ENCODE results near the gene LASP1. TPM values are rescaled to one million over a fixed set of nuclear protein-coding genes. Genes with fewer than 3 reads are reported as not detected.

The LASP1 gene
- total and polyA plus RNA-seq, 2 donors (not counting 3 experiments of a cell fraction or from before 2014, with no cell fraction given) = 214 to 242 TPM

GRCh38 chr17:38942696-38943334, 73.0 kb downstream of the LASP1 start:
- Histone ChIP-seq H3K4me1 (ENCODE audit: control insufficient read depth, extremely low read depth, insufficient read depth, low read length) (no peaks in the 10 kb centered on the region), H3K9ac (replicated peaks; ENCODE audit: extremely low read depth, insufficient read depth, low read length) (no peak overlapping the region), H3K4me2 (ENCODE audit: insufficient read depth, low read length) (no peak overlapping the region), H2AFZ (ENCODE audit: low read depth, low read length) (no peak overlapping the region), H3K4me3 (replicated peaks in 1 of 3; ENCODE audit: insufficient read depth in 1 of 3, low read depth in 1 of 3, low read length in 3 of 3) (no peak overlapping the region), H3K27me3 (ENCODE audit: control insufficient read depth in 2 of 2, insufficient read depth in 2 of 2, low read length in 2 of 2) (no peaks in the 10 kb centered on the region), H4K20me1 (replicated peaks; ENCODE audit: control insufficient read depth, extremely low read depth, insufficient read depth, low read length) (no peaks in the 10 kb centered on the region), H3K9me1 (replicated peaks; ENCODE audit: control insufficient read depth, extremely low read depth, insufficient read depth, low read length) (no peaks in the 10 kb centered on the region), H3K79me2 (ENCODE audit: control insufficient read depth, insufficient read depth, low read length) (no peaks in the 10 kb centered on the region), H3K36me3 (ENCODE audit: control insufficient read depth in 2 of 2, extremely low read depth in 1 of 2, insufficient read depth in 2 of 2, low read length in 2 of 2) (no peaks in the 10 kb centered on the region), H3K27ac (ENCODE audit: insufficient read depth, low read depth, low read length) (no peak overlapping the region), H3K9me3 (replicated peaks; ENCODE audit: control insufficient read depth, insufficient read depth, low read length) (no peaks in the 10 kb centered on the region)
- POLR2A ChIA-PET = interaction anchor here (0.6 kb wide), 1 partner anchor 303 kb away, joined by 7 read pairs; no protein-coding TSS in a partner anchor
- intact Hi-C loops (cut with micrococcal nuclease) = no loop called here
- DNase-seq (ENCODE audit: low read depth, low spot score) = no peak
- dilution Hi-C loops (cut with MboI; ENCODE audit: extremely low pct_ligation_motif_present, low sequenced_read_pairs) = no loop called here
- TF ChIP-seq GATA2 (IDR thresholded peaks at IDR 0.05; ENCODE audit: insufficient read depth, insufficient read length, low read depth, low read length) (no peak), CTCF (IDR thresholded peaks at IDR 0.05; ENCODE audit: extremely low read depth in 1 of 2, insufficient read depth in 1 of 2, low read depth in 1 of 2, low read length in 2 of 2) (no peak), FOS (IDR thresholded peaks at IDR 0.05; ENCODE audit: borderline replicate concordance, insufficient read depth, low read length) (no peak), MYC (IDR thresholded peaks at IDR 0.05; ENCODE audit: low read depth, low read length) (no peak)
- BruUV-seq (replicated peaks) = no TSS peak
- CTCF ChIA-PET = interaction anchor here (1.9 to 3.8 kb wide), 3 partner anchors 10 to 211 kb away, joined by 5 to 17 read pairs (median 10); no protein-coding TSS in a partner anchor
- FAIRE-seq = no peak

- ChIA-PET CTCF (interaction anchor here (1.9 to 3.8 kb wide), 3 partner anchors 10 to 210 kb away, joined by 5 to 17 read pairs (median 10); no protein-coding TSS in a partner anchor), POLR2A (no interaction called here)
- dilution Hi-C loops (cut with MboI; ENCODE audit: extremely low pct_ligation_motif_present, low sequenced_read_pairs) = no loop called here
- no peaks in the 10 kb centered on the region for H3K27me3 ChIP-seq (ENCODE audit: control insufficient read depth in 2 of 2, insufficient read depth in 2 of 2, low read length in 2 of 2)
- no peaks in the 10 kb centered on the region for H4K20me1 ChIP-seq (replicated peaks; ENCODE audit: control insufficient read depth, extremely low read depth, insufficient read depth, low read length)
- intact Hi-C loops (cut with micrococcal nuclease) = no loop called here
- no peaks in the 10 kb centered on the region for H3K4me1 ChIP-seq (ENCODE audit: control insufficient read depth, extremely low read depth, insufficient read depth, low read length)
- H3K27ac ChIP-seq (ENCODE audit: insufficient read depth, low read depth, low read length) = no peak overlapping the region
- no TSS peak for BruUV-seq (replicated peaks)
- no peak for FAIRE-seq
- H3K9ac ChIP-seq (replicated peaks; ENCODE audit: extremely low read depth, insufficient read depth, low read length) = no peak overlapping the region
- no peaks in the 10 kb centered on the region for H3K79me2 ChIP-seq (ENCODE audit: control insufficient read depth, insufficient read depth, low read length)
- no peaks in the 10 kb centered on the region for H3K9me3 ChIP-seq (replicated peaks; ENCODE audit: control insufficient read depth, insufficient read depth, low read length)
- H3K4me2 ChIP-seq (ENCODE audit: insufficient read depth, low read length) = no peak overlapping the region
- DNase-seq (ENCODE audit: low read depth, low spot score) = no peak
- no peak overlapping the region for H2AFZ ChIP-seq (ENCODE audit: low read depth, low read length)
- no peak overlapping the region for H3K4me3 ChIP-seq (replicated peaks in 1 of 3; ENCODE audit: insufficient read depth in 1 of 3, low read depth in 1 of 3, low read length in 3 of 3)
- no peaks in the 10 kb centered on the region for H3K36me3 ChIP-seq (ENCODE audit: control insufficient read depth in 2 of 2, extremely low read depth in 1 of 2, insufficient read depth in 2 of 2, low read length in 2 of 2)
- no peak for TF ChIP-seq GATA2 (IDR thresholded peaks at IDR 0.05; ENCODE audit: insufficient read depth, insufficient read length, low read depth, low read length)
- no peak for TF ChIP-seq POLR2AphosphoS5 (IDR thresholded peaks at IDR 0.05; ENCODE audit: insufficient read depth, low read depth, low read length)
- no peak for TF ChIP-seq FOS (IDR thresholded peaks at IDR 0.05; ENCODE audit: borderline replicate concordance, insufficient read depth, low read length)
- no peak for TF ChIP-seq MAX (IDR thresholded peaks at IDR 0.05; ENCODE audit: insufficient read depth, insufficient read length)
- TF ChIP-seq JUN (IDR thresholded peaks at IDR 0.05; ENCODE audit: borderline replicate concordance, insufficient read depth, insufficient read length, low read depth) = no peak
- no peak for TF ChIP-seq CTCF (IDR thresholded peaks at IDR 0.05; ENCODE audit: extremely low read depth in 1 of 2, insufficient read depth in 1 of 2, low read depth in 1 of 2, low read length in 2 of 2)
- TF ChIP-seq POLR2A (IDR thresholded peaks at IDR 0.05; ENCODE audit: low read depth, low read length) = no peak
- H3K9me1 ChIP-seq (replicated peaks; ENCODE audit: control insufficient read depth, extremely low read depth, insufficient read depth, low read length) = no peaks in the 10 kb centered on the region
Observed at GRCh38 chr17:38943607-38944006, 73.7 kb downstream of the LASP1 start.
